ENCODE results near the gene CNTROB.

DNA sequence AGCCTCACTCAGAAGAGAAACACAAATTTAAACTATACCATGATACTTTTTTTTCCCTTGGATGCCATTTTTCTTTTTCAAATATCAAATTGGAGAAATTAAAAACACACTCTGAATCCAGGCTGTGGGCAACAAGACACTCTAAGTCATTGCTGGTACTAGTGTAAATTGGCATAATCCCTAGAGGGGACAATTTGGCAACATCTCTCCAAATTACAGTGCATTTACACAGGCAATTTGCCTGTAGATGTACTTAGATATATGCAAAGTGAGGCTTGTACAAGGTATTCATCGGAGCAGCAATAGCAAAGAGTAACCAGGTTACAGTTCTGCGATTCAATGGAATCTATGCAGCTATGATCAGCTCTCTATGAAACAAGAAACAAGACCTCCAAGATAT, 63.7 kb downstream of the CNTROB start:
- TF ChIP-seq REST (IDR thresholded peaks at IDR 0.05) (no peak), MYC (IDR thresholded peaks at IDR 0.05; ENCODE audit: borderline replicate concordance, low read length) (no peak), RAD21 (conservative IDR thresholded peaks at IDR 0.05 in 1 of 2, IDR thresholded peaks at IDR 0.05 in 1 of 2) (no peak)
